ENCODE data around the gene PYGB. TPM values are rescaled to one million over a fixed set of nuclear protein-coding genes. Genes with fewer than 3 reads are reported as not detected.
A peak's percentile ranks its signal among the peaks of the same experiment; 100 is the strongest.

PYGB gene
- total RNA-seq, 1 experiment from 2014 or later = 78.9 TPM

DNA sequence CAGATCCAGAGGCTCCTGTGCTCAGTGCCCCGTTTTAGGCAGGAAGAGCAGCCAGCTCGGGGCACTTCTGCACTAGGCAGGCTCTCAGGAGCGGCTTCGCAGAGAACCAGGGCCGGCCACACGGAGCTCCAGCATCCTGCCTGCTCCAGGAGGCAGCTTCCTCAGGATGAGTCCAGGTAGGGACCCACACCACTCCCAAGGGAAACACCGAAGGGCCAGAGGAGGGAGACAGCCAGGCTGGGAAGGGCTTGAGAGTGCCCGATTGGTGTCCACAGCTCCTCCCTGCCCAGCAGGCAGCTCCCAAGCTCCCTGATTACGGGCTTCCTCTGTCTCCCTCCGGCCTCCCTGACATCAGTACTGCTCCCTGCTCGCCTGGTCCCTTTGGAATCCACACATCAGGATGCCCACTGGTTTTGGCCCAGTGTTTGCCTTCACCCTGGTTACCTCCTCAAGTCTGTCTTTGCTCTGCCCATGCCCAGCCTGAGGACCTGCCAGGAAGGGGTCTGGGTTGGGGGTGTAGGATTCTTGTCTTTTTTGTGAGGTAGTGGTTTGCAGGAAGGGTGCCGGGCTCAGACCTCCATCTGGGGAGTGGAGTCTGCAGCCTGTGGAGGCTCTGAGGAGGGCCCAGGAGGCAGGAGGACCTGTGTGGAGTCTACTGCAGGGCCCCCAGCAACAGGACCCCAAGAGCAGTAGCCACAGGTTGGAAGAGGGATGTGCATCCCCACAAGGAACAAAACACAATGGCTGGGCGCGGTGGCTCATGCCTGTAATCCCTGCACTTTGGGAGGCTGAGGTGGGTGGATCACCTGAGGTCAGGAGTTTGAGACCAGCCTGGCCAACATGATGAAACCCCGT is 11.2 kb upstream of the PYGB start:
- Mint-ChIP-seq H3K4me3 (ENCODE audit: unreplicated experiment) (no peak overlapping the region), H3K36me3 (ENCODE audit: insufficient read depth, unreplicated experiment) (no peaks in the 10 kb centered on the region), H3K9me3 (ENCODE audit: unreplicated experiment) (no peaks in the 10 kb centered on the region), H3K27me3 (ENCODE audit: insufficient read depth, unreplicated experiment) (no peaks in the 10 kb centered on the region), H3K4me1 (ENCODE audit: low read depth, unreplicated experiment) (peaks cover 45% of the 10 kb centered on the region), H3K27ac (ENCODE audit: unreplicated experiment) (no peak overlapping the region)
- TF ChIP-seq, protein P1, sequence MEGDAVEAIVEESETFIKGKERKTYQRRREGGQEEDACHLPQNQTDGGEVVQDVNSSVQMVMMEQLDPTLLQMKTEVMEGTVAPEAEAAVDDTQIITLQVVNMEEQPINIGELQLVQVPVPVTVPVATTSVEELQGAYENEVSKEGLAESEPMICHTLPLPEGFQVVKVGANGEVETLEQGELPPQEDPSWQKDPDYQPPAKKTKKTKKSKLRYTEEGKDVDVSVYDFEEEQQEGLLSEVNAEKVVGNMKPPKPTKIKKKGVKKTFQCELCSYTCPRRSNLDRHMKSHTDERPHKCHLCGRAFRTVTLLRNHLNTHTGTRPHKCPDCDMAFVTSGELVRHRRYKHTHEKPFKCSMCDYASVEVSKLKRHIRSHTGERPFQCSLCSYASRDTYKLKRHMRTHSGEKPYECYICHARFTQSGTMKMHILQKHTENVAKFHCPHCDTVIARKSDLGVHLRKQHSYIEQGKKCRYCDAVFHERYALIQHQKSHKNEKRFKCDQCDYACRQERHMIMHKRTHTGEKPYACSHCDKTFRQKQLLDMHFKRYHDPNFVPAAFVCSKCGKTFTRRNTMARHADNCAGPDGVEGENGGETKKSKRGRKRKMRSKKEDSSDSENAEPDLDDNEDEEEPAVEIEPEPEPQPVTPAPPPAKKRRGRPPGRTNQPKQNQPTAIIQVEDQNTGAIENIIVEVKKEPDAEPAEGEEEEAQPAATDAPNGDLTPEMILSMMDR (IDR thresholded peaks at IDR 0.05; ENCODE audit: insufficient read depth in 1 of 2, low read depth in 1 of 2, low read length in 1 of 2, severe bottlenecking in 1 of 2, unreplicated experiment in 1 of 2) = no peak
- Histone ChIP-seq H3K36me3 (ENCODE audit: control insufficient read depth, insufficient read depth, low read length) (no peaks in the 10 kb centered on the region), H3K9me3 (no peaks in the 10 kb centered on the region), H3K4me1 (peaks cover 43% of the 10 kb centered on the region), H3K27me3 (replicated peaks; ENCODE audit: control insufficient read depth, insufficient read depth, low read length) (no peaks in the 10 kb centered on the region), H3K4me3 (ENCODE audit: low read depth, low read length) (no peak overlapping the region)
- no TSS peak for BruUV-seq (replicated peaks)
- ChIA-PET POLR2A (no interaction called here), CTCF (interaction anchor here (1.9 kb wide), 1 partner anchor 11 kb away, joined by 6 read pairs; the partner anchor contains the start of gene PYGB)
- intact Hi-C loops (cut with micrococcal nuclease; ENCODE audit: unreplicated experiment) = no loop called here
- DNase-seq = no peak

DNA sequence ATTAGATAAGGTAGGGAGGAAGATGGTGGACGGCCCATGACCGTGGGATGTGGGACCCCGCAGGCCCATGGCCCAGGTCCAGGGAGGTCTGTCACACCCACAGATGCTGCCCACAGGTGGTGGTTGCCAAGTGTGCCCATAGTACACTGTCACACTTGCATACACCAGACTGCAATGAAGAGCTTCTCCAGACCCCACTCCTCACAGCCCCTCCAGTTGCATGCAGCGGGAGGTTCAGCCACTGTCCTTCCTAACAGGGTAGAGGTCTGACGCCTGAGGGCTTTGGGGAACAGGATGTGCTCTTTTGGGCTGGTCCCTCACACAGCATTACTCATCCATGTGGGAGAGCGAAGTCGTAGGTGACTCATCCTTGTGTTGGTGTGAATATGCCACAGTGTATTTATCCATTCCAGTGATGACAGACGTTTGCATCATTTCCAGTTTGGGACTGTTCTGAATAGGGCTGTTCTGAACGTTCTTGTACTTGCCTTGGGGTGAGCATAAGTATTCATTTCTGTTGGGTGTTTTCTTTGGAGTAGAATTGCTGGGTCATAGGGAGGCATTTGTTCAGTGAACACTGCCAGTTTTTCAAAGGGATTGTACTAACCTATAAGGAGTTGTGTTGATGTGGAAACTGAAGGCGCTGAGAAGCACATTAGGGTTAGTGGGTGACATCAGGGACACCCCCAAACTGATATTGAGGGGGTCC is 10.1 kb upstream of the PYGB start:
- ChIA-PET POLR2A (no interaction called here), CTCF (no interaction called here)
- BruUV-seq (replicated peaks) = no TSS peak
- H3K9me3 ChIP-seq = no peaks in the 10 kb centered on the region
- no peak overlapping the region for H3K4me3 ChIP-seq (ENCODE audit: low read depth, low read length)
- peak in 1 of 2 experiments; percentile 67 for DNase-seq
- H3K4me1 Mint-ChIP-seq (ENCODE audit: low read depth, unreplicated experiment) = peaks cover 48% of the 10 kb centered on the region
- H3K9me3 Mint-ChIP-seq (ENCODE audit: unreplicated experiment) = no peaks in the 10 kb centered on the region
- H3K4me3 Mint-ChIP-seq (ENCODE audit: unreplicated experiment) = no peak overlapping the region
- H3K36me3 Mint-ChIP-seq (ENCODE audit: insufficient read depth, unreplicated experiment) = no peaks in the 10 kb centered on the region
- no peaks in the 10 kb centered on the region for H3K27me3 ChIP-seq (replicated peaks; ENCODE audit: control insufficient read depth, insufficient read depth, low read length)
- no peaks in the 10 kb centered on the region for H3K36me3 ChIP-seq (ENCODE audit: control insufficient read depth, insufficient read depth, low read length)
- peaks cover 41% of the 10 kb centered on the region for H3K4me1 ChIP-seq
- intact Hi-C loops (cut with micrococcal nuclease; ENCODE audit: unreplicated experiment) = no loop called here
- no peaks in the 10 kb centered on the region for H3K27me3 Mint-ChIP-seq (ENCODE audit: insufficient read depth, unreplicated experiment)
- H3K27ac Mint-ChIP-seq (ENCODE audit: unreplicated experiment) = peak overlapping the region; percentile 88
- TF ChIP-seq, protein P1 (IDR thresholded peaks at IDR 0.05; ENCODE audit: insufficient read depth in 1 of 2, low read depth in 1 of 2, low read length in 1 of 2, severe bottlenecking in 1 of 2, unreplicated experiment in 1 of 2) = no peak

DNA sequence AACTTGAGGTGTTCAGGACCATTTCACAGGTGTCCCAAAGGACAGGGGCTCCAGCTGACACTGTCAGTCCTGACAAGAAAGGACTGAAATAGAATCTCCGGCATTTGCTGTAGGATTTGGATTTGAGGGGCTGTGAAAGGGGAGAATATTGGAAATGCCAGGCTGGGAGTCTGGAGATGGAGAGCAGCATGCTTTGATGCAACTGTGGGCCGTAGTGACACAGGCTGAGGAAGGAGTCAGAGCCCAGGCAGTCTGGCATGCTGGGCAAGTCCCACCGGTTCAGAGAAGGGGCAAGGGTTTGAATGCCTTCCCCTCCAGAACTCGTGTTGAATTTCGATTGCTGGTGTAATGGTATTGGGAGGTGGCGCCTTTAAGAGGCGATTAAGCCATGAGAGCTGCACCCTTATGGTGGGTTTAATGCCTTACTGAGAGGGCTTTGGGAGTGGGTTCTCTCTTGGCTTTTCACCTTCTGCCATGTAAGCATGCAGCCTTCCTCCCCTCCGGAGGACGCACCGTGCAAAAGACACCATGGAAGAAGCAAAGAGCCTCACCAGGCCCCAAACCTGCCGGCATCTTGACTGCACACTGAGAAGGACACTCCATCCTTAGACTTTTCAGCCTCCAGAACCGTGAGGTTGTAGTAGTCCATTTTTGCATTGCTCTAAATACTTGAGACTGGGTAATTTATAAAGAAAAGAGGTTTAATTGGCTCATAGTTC is 9.4 kb upstream of the PYGB start:
- Mint-ChIP-seq H3K27me3 (ENCODE audit: insufficient read depth, unreplicated experiment) (no peaks in the 10 kb centered on the region), H3K27ac (ENCODE audit: unreplicated experiment) (peak overlapping the region; percentile 88), H3K9me3 (ENCODE audit: unreplicated experiment) (no peaks in the 10 kb centered on the region), H3K4me1 (ENCODE audit: low read depth, unreplicated experiment) (peaks cover 44% of the 10 kb centered on the region), H3K4me3 (ENCODE audit: unreplicated experiment) (no peak overlapping the region), H3K36me3 (ENCODE audit: insufficient read depth, unreplicated experiment) (no peaks in the 10 kb centered on the region)
- H3K4me3 ChIP-seq (ENCODE audit: low read depth, low read length) = no peak overlapping the region
- intact Hi-C loops (cut with micrococcal nuclease; ENCODE audit: unreplicated experiment) = no loop called here
- ChIA-PET CTCF (no interaction called here), POLR2A (no interaction called here)
- TSS peak; percentile 87 for BruUV-seq (replicated peaks)
- DNase-seq = peak in 1 of 2 experiments; percentile 4
- H3K9me3 ChIP-seq = no peaks in the 10 kb centered on the region
- no peaks in the 10 kb centered on the region for H3K27me3 ChIP-seq (replicated peaks; ENCODE audit: control insufficient read depth, insufficient read depth, low read length)
- no peaks in the 10 kb centered on the region for H3K36me3 ChIP-seq (ENCODE audit: control insufficient read depth, insufficient read depth, low read length)
- peaks cover 34% of the 10 kb centered on the region for H3K4me1 ChIP-seq
- TF ChIP-seq, protein P1 (IDR thresholded peaks at IDR 0.05; ENCODE audit: insufficient read depth in 1 of 2, low read depth in 1 of 2, low read length in 1 of 2, severe bottlenecking in 1 of 2, unreplicated experiment in 1 of 2) = no peak

Measured in Caco-2 (cell line).